GM21423 (cell line): Measurements from ENCODE around the gene WDR74.
"Not testable (repeated sequence)": the region's sequence is repeated elsewhere in the genome, so short reads cannot be mapped to it uniquely, and the experiment has no call there.

Source experiments
- ATAC-seq: cut with Tn5 transposase; IDR thresholded peaks from one replicate; pipeline ENCODE4 v1.9.1; 2021; ENCODE audit warnings: mild to moderate bottlenecking, moderate library complexity; ENCODE audit not compliant: unreplicated experiment

The WDR74 gene

GRCh38 chr11:62839050-62839945 is at the start of gene WDR74:
TSS of gene WDR74 (minus strand) at chr11:62839590. CDS start at chr11:62839570, 20 bp downstream.
- ATAC-seq: peak; percentile 47

GRCh38 chr11:62889126-62889483 is 49.7 kb upstream of the WDR74 start:
- no peak for ATAC-seq

GRCh38 chr11:62888406-62888805 is 49.0 kb upstream of the WDR74 start:
- no peak for ATAC-seq

- ATAC-seq: no peak
Measured at GRCh38 chr11:62885137-62885750, 45.9 kb upstream of the WDR74 start.

GRCh38 chr11:62883673-62884072 is 44.3 kb upstream of the WDR74 start:
- ATAC-seq: no peak

- no peak for ATAC-seq
Measured at GRCh38 chr11:62882788-62883501, 43.6 kb upstream of the WDR74 start.

- no peak for ATAC-seq
Measured at GRCh38 chr11:62882431-62882749, 43.0 kb upstream of the WDR74 start.

GRCh38 chr11:62881579-62882430 is 42.4 kb upstream of the WDR74 start:
- peak; percentile 40 for ATAC-seq

GRCh38 chr11:62880803-62881578 is 41.6 kb upstream of the WDR74 start, which contains the start of gene SLC3A2:
TSS of gene SLC3A2 (plus strand) at chr11:62880896. CDS start at chr11:62881024, 128 bp downstream.
- ATAC-seq: peak; percentile 70

- peak; percentile 6 for ATAC-seq
Measured at GRCh38 chr11:62880231-62880802, 40.9 kb upstream of the WDR74 start.

GRCh38 chr11:62879235-62879978 is 40.0 kb upstream of the WDR74 start:
- ATAC-seq: no peak

GRCh38 chr11:62876712-62877111 is 37.3 kb upstream of the WDR74 start:
- ATAC-seq: no peak

GRCh38 chr11:62875698-62876478 is 36.5 kb upstream of the WDR74 start:
- ATAC-seq: no peak

- ATAC-seq: no peak
Measured at GRCh38 chr11:62874851-62875250, 35.5 kb upstream of the WDR74 start.

- no peak for ATAC-seq
Measured at GRCh38 chr11:62865635-62866034, 26.2 kb upstream of the WDR74 start.

GRCh38 chr11:62863687-62864335 is 24.4 kb upstream of the WDR74 start:
- ATAC-seq: no peak

- not testable (repeated sequence) for ATAC-seq
Measured at GRCh38 chr11:62861564-62862192, 22.3 kb upstream of the WDR74 start.
